Measurements from ENCODE around the gene EFCAB5. TPM values are rescaled to one million over a fixed set of nuclear protein-coding genes. Genes with fewer than 3 reads are reported as not detected.
"Not testable (repeated sequence)": the region's sequence is repeated elsewhere in the genome, so short reads cannot be mapped to it uniquely, and the experiment has no call there.

EFCAB5 gene
- polyA plus RNA-seq, 6 donors from 2014 or later: 0.88 to 2.6 (median 1.6) TPM; not detected in 1

GRCh38 chr17:29924786-29925185 is 16.6 kb upstream of the EFCAB5 start:
- no peak for DNase-seq
- Mint-ChIP-seq H3K36me3 (peaks cover 0 to 4% of the 10 kb centered on the region in 2 donors), H3K27ac (no peak overlapping the region), H3K4me3 (peak overlapping the region in 1 of 8 donors; percentile 16), H3K4me1 (peaks cover 32 to 49% (median 36%) of the 10 kb centered on the region in 3 donors), H3K27me3 (no peaks in the 10 kb centered on the region), H3K9me3 (no peaks in the 10 kb centered on the region)
- no peak for ATAC-seq (ENCODE audit: low read depth in 2 of 2)

DNA sequence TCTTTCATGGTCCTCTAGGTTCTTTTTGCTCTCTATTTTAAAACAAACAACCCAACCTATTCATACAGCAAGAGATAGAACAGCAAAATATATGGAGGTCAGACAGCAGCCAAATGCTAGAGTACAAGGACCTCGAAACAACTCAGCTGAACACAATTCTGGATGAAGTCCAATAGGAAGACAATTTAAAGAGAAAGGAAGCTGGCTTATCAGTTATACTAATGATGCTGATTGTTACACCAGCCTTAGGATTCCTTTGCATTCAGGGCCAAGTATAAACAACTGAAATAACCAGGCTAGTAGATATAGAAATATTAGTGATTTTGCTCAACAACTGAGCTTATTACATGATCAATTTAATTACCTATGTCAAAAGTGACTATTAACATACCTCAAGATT is 13.9 kb upstream of the EFCAB5 start:
- Mint-ChIP-seq H3K36me3 (peaks cover 0 to 4% of the 10 kb centered on the region in 2 donors), H3K27ac (peak overlapping the region in 1 of 6 donors; percentile 51), H3K4me1 (peaks cover 25 to 43% (median 32%) of the 10 kb centered on the region in 3 donors), H3K4me3 (peak overlapping the region in 2 of 8 donors; percentile 3 to 62), H3K9me3 (no peaks in the 10 kb centered on the region), H3K27me3 (no peaks in the 10 kb centered on the region)
- no peak for DNase-seq
- no peak for ATAC-seq (ENCODE audit: low read depth in 2 of 2)

DNA sequence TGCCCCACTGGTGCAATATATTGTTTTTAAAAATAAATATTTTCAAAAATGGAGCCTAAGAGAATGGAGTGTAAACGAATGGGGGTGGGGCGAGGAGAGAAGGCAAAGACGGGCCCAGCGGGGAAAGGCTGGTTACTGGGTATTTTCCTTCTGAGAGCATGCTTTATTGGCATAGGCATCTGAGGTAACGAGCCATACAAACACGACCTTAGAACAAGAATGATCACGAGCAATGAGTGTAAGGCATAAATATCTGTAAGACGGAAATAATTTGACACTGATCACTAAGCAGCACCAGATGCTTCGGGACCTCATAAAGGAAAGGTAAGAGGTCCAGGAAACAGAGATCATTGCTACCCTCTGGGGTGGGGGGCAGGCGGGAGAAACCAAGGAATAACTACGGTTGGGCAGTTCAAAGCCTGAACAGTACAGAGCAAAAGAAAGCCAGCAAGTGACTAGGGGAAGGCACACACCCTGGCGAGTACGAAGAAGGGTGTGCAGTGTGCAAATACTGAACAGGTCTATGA is 12.4 kb upstream of the EFCAB5 start:
- peak overlapping the region in 2 of 6 donors; percentile 88 to 99 for H3K27ac Mint-ChIP-seq
- H3K36me3 Mint-ChIP-seq: peaks cover 0 to 4% of the 10 kb centered on the region in 2 donors
- ATAC-seq (ENCODE audit: low read depth in 2 of 2): no peak
- H3K9me3 Mint-ChIP-seq: no peaks in the 10 kb centered on the region
- H3K27me3 Mint-ChIP-seq: no peaks in the 10 kb centered on the region
- H3K4me3 Mint-ChIP-seq: no peak overlapping the region
- no peak for DNase-seq
- H3K4me1 Mint-ChIP-seq: peaks cover 25 to 42% (median 32%) of the 10 kb centered on the region in 3 donors

DNA sequence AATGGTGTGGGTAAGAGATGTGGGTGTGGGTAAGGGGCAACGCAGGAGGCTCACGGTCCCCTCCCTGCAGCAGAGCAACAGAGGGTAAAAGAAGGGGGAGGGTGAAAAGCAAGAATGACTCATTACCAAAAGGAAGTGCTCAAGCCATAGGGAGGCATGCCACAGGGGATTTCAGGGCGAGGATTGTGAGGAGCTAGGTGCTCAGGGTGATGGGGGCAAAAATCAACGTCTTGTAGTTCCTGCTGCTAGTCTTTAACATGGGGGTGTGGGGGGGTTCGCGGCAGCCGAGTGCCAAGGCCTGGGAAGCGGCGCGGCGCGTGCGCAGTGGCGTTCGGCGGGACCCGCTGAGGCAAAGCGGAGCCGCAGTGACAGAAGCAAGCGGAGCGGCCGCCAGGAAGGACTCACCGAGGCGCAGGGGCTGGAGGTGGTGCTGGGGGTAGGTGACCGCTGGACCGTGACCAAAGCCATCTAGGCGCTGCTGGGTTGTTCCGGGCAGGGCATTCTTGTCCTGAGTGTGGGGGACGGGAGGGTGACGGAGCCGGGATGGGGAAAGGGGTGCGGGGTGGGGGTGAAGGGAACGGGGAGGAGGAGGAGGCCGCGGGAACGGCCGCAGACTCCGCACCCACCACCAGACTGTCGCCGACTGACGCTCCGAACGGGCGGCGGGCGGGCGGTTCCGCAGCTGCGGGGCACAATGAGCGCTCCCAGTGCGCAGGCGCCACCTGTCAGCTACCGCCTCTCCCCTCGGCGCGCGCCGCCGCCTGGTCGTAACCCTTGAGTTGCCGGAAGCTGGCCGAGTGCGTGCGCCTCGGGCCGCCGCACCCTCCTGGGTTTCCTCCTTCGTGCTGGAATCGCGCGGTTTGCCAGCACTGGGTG is 11.7 kb upstream of the EFCAB5 start, which contains the start of gene SSH2:
Gene SSH2 (minus strand): TSS at position 696 of the 876 bp plus-strand sequence. CDS start 228 bp downstream, at position 468.
- peak; percentile 65 for ATAC-seq (ENCODE audit: low read depth in 2 of 2)
- H3K27ac Mint-ChIP-seq: peak within 1 kb of the TSS in 2 of 6 donors; percentile 88 to 99
- peaks cover 0 to 4% of the 10 kb centered on the region in 2 donors for H3K36me3 Mint-ChIP-seq
- DNase-seq: peak; percentile 89
- H3K27me3 Mint-ChIP-seq: no peaks in the 10 kb centered on the region
- H3K9me3 Mint-ChIP-seq: no peaks in the 10 kb centered on the region
- peaks cover 25 to 42% (median 32%) of the 10 kb centered on the region in 3 donors for H3K4me1 Mint-ChIP-seq
- H3K4me3 Mint-ChIP-seq: no peak within 1 kb of the TSS

GRCh38 chr17:29930409-29931010 is 10.9 kb upstream of the EFCAB5 start:
- ATAC-seq (ENCODE audit: low read depth in 2 of 2): peak; percentile 3 to 4
- H3K4me1 Mint-ChIP-seq: peaks cover 25 to 42% (median 32%) of the 10 kb centered on the region in 3 donors
- no peak for DNase-seq
- no peak overlapping the region for H3K4me3 Mint-ChIP-seq
- H3K27ac Mint-ChIP-seq: peak overlapping the region in 2 of 6 donors; percentile 88 to 99
- H3K27me3 Mint-ChIP-seq: no peaks in the 10 kb centered on the region
- peaks cover 0 to 6% of the 10 kb centered on the region in 2 donors for H3K36me3 Mint-ChIP-seq
- peaks cover 0 to under 1% (median 0%) of the 10 kb centered on the region in 7 donors for H3K9me3 Mint-ChIP-seq

DNA sequence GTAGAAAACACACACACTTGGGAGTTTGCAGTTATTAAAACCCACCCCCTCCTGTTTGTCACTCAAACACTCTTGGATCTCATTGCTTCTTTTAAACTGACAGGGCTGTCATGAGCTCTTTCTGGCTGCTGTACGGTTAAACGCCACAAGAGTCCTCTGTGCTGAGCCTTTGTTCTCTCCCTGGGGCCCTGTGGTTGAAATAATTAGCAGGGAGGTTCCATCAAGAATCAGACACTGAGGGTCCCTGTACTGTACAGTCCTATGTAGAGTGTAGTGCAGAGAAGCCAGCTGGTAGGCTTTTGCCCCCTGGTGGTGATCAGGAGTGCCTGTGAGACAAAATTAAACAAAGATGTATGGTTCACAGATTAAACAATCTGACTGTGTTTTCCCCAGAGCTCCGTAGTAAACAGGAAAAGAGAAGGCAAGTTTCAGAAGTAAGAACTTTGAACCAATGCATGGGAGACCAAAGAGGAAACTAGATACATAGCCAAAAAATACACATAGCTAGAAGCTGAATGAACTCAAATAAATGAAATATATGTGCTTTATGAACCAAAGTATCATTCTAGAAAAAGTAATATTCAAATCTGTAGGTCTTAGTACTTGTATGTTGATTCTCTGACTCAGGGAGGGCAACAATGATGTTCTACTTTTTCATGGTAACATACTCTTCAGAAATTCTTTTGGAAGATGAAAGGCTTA is 10.1 kb upstream of the EFCAB5 start:
- Mint-ChIP-seq H3K27me3 (no peaks in the 10 kb centered on the region), H3K4me3 (no peak overlapping the region), H3K9me3 (peaks cover 0 to 4% (median 0%) of the 10 kb centered on the region in 7 donors), H3K27ac (no peak overlapping the region), H3K36me3 (peaks cover 0 to 12% of the 10 kb centered on the region in 2 donors), H3K4me1 (peaks cover 18 to 36% (median 27%) of the 10 kb centered on the region in 3 donors)
- DNase-seq (peak; percentile 90), ATAC-seq (ENCODE audit: low read depth in 2 of 2) (peak; percentile 70 to 76)

DNA sequence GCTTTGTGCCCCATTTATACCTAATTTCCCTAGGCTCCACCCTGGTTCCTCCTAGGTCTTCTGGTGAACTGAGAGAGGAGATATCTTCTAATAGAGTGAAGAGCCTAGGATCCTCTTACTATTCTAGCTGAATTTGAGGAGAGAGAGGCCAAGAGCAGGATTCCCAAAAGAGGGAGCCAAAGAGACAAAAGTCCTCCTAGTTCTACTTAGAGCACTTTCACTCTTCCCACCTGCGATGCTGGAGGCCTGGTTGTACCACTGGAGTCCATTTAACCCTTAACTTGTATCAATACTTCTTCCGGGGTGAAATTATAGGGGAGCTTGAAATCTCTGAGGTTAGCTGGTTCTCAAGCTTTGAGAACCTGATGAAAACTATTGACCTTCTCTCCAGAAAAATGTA is 8.1 kb upstream of the EFCAB5 start:
- no peaks in the 10 kb centered on the region for H3K27me3 Mint-ChIP-seq
- H3K36me3 Mint-ChIP-seq: peaks cover 0 to 8% of the 10 kb centered on the region in 2 donors
- ATAC-seq (ENCODE audit: low read depth in 2 of 2): no peak
- H3K27ac Mint-ChIP-seq: peak overlapping the region in 3 of 6 donors; percentile 33 to 67 (median 40)
- peaks cover 2 to 18% (median 12%) of the 10 kb centered on the region in 3 donors for H3K4me1 Mint-ChIP-seq
- no peak for DNase-seq
- H3K4me3 Mint-ChIP-seq: no peak overlapping the region
- H3K9me3 Mint-ChIP-seq: peaks cover 0 to 4% (median 0%) of the 10 kb centered on the region in 7 donors

DNA sequence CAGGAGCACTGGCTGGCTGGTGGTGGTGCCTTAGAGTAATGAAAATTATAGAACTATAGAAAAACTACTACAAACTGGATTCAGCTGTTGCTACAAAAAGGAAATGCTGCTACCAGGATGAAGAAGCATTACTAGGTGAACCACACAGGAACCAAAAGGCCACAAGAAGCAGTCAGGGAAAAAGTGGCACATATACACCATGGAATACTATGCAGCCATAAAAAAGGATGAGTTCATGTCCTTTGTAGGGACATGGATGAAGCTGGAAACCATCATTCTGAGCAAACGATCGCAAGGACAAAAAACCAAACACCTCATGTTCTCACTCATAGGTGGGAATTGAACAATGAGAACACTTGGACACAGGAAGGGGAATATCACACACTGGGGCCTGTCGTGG is 5.5 kb upstream of the EFCAB5 start:
- H3K36me3 Mint-ChIP-seq; H3K4me1 Mint-ChIP-seq; H3K27ac Mint-ChIP-seq; H3K4me3 Mint-ChIP-seq; ATAC-seq (ENCODE audit: low read depth in 2 of 2); DNase-seq; H3K9me3 Mint-ChIP-seq; H3K27me3 Mint-ChIP-seq: not testable (repeated sequence)

DNA sequence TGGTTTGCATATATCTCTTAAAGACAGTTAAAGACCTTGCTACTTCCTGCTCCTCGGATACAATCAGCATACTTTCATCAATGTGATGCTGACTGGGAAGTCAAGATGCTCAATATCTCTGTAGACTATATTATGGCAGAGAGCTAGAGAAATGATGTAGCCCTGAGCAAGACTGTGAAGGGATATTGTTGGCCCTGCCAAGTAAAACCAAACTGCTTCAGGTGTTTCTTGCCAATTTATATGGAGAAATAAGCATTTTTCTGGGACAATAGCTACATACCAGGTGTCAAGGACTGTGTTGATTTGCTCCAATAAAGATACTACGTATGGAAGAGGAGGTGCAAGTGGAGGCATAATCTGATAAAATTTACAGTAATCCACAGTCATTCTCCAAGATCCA is 4.7 kb upstream of the EFCAB5 start:
- Mint-ChIP-seq H3K27me3 (no peaks in the 10 kb centered on the region), H3K4me1 (peaks cover 0 to 4% (median 0%) of the 10 kb centered on the region in 3 donors), H3K27ac (no peak overlapping the region), H3K4me3 (no peak overlapping the region), H3K9me3 (peaks cover 0 to 4% (median 0%) of the 10 kb centered on the region in 7 donors), H3K36me3 (peaks cover 0 to 8% of the 10 kb centered on the region in 2 donors)
- DNase-seq: no peak
- no peak for ATAC-seq (ENCODE audit: low read depth in 2 of 2)

GRCh38 chr17:29945281-29945680 is 3.8 kb downstream of the EFCAB5 start:
- Mint-ChIP-seq H3K27me3 (no peaks in the 10 kb centered on the region), H3K27ac (peak overlapping the region in 2 of 6 donors; percentile 47 to 69), H3K4me3 (no peak overlapping the region), H3K9me3 (no peaks in the 10 kb centered on the region), H3K4me1 (peaks cover 23 to 44% (median 37%) of the 10 kb centered on the region in 3 donors), H3K36me3 (no peaks in the 10 kb centered on the region)
- ATAC-seq (ENCODE audit: low read depth in 2 of 2) (no peak), DNase-seq (no peak)

DNA sequence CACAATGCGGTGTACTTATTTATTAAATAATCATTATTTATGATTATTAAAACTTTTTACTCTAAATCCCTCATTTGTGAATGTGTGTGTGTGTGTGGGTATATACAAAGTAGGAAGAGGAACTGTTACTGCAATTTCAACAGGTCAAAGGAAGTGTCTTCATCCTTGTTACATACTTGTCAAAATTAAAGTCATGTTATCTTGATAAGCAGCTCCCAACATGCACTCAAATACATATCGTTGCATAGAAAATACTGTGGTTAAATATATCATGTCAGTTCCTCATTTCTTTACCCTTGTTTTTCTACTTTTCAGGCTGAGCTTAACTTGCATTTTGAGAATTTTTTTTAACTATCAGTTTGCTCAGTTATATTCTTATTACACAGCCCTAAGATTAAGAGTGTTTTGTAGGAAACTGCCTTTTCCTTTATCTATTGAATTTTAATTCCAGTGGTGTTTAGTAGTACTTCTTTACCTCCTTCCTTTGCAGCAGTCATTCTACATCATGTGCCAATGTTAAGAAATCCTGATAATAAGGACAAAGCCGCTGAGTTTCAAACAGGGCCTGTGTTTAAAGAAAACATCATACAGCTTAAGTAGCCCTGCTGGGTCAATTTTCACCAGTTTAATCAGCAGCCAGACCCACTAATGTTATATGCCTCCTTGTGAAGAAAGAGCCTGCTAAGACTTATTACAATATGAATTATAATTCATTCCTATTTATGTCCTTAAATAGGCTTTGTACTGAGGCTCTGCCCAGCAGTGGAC is 7.2 kb downstream of the EFCAB5 start:
- H3K36me3 Mint-ChIP-seq: peaks cover 9% of the 10 kb centered on the region in 2 donors
- peaks cover 23 to 45% (median 40%) of the 10 kb centered on the region in 3 donors for H3K4me1 Mint-ChIP-seq
- no peaks in the 10 kb centered on the region for H3K27me3 Mint-ChIP-seq
- ATAC-seq (ENCODE audit: low read depth in 2 of 2) (peak; percentile 92 to 94), DNase-seq (peak; percentile 44)
- peaks cover 3 to 10% (median 7%) of the 10 kb centered on the region in 7 donors for H3K9me3 Mint-ChIP-seq
- H3K27ac Mint-ChIP-seq: peak overlapping the region; percentile 4 to 88 (median 74)
- peak overlapping the region; percentile 1 to 79 (median 37) for H3K4me3 Mint-ChIP-seq

DNA sequence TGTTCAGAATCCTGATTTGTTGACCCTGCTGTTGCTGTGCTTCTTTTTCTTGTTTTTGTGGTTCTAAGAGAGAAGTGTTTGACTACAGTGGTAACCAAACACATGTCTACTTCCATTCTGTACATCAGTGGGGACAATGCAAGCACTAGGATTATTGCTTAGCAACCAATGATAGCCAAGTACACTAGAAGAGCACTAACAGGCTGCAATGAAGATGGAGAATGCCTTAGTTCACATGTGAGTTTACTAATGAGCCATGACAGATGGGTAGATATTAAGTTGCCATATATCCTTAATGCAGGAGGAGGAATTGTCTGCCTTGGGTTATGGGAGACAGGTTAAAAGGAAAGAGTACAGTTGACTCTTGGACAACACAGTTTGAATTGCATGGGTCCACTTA is 8.3 kb downstream of the EFCAB5 start:
- peak overlapping the region in 2 of 8 donors; percentile 33 to 51 for H3K4me3 Mint-ChIP-seq
- no peaks in the 10 kb centered on the region for H3K27me3 Mint-ChIP-seq
- H3K4me1 Mint-ChIP-seq: peaks cover 23 to 45% (median 40%) of the 10 kb centered on the region in 3 donors
- peaks cover 14 to 15% of the 10 kb centered on the region in 2 donors for H3K36me3 Mint-ChIP-seq
- peaks cover 7 to 18% (median 13%) of the 10 kb centered on the region in 7 donors for H3K9me3 Mint-ChIP-seq
- H3K27ac Mint-ChIP-seq: peak overlapping the region in 4 of 6 donors; percentile 41 to 87 (median 74)
- no peak for DNase-seq
- ATAC-seq (ENCODE audit: low read depth in 2 of 2): no peak

Data from naive B cell (primary cell).